ENCODE results near the gene POLDIP3.

POLDIP3 gene, protein sequence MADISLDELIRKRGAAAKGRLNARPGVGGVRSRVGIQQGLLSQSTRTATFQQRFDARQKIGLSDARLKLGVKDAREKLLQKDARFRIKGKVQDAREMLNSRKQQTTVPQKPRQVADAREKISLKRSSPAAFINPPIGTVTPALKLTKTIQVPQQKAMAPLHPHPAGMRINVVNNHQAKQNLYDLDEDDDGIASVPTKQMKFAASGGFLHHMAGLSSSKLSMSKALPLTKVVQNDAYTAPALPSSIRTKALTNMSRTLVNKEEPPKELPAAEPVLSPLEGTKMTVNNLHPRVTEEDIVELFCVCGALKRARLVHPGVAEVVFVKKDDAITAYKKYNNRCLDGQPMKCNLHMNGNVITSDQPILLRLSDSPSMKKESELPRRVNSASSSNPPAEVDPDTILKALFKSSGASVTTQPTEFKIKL

DNA sequence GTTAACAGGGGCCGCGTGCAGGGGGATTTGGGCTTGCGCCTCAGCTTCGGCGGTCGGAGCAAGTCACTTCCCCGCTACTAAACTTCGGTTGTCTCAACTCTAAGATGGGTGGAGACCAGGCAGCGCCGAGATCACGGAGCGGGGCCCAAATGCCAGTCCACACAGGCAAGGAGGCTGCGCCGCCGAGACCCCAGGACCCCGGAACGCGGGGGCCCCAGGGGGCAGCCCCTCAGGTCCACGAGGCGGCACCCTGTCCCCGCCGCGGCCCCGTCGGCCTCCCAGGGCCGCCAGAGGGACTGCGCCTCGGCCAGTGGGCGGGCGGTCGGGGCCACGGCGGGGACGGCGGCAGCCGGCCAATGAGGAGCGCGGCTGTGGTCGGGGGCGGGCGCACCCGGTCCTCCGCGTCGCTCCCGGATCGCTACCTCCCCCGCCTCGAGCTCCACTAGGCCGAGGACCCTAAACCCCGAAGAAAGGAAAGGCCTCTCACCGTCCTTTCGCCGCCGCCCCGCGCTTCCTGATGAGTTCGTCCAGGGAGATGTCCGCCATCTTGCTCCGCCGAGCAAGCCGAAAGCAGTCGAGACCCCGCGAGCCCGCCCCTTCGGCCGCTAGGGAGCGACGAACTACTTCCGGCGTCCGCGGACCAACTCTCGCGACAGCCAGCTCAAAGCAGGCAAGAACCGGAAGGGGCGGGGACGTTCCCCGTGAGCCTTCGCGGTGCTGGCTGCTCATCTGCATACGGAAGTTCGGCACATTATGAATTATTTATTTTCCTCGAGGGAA is at the start of gene POLDIP3:
Gene POLDIP3, minus strand, starts transcription at position 572 of the 780 bp plus-strand sequence. Its CDS starts 26 bp downstream, at position 546.
- Histone ChIP-seq H3K27me3 (ENCODE audit: control insufficient read depth in 2 of 2, insufficient read depth in 2 of 2, low read length in 2 of 2) (no peaks in the 10 kb centered on the region), H3K9me3 (ENCODE audit: control insufficient read depth in 2 of 2, low read length in 2 of 2) (no peaks in the 10 kb centered on the region), H3K36me3 (ENCODE audit: control insufficient read depth in 2 of 2, insufficient read depth in 2 of 2, low read length in 2 of 2) (peaks cover 3 to 9% of the 10 kb centered on the region in 2 donors), H3K4me3 (ENCODE audit: low read length in 2 of 2) (peak within 1 kb of the TSS; percentile 89 to 94), H3K27ac (ENCODE audit: low read depth in 2 of 2, low read length in 2 of 2) (peak within 1 kb of the TSS; percentile 97 to 99), H3K9ac (ENCODE audit: low read depth in 1 of 2, low read length in 2 of 2) (peak within 1 kb of the TSS; percentile 94 to 97), H3K4me1 (ENCODE audit: control insufficient read depth in 2 of 2, insufficient read depth in 2 of 2, low read length in 2 of 2) (peaks cover 22 to 34% of the 10 kb centered on the region in 2 donors)

DNA sequence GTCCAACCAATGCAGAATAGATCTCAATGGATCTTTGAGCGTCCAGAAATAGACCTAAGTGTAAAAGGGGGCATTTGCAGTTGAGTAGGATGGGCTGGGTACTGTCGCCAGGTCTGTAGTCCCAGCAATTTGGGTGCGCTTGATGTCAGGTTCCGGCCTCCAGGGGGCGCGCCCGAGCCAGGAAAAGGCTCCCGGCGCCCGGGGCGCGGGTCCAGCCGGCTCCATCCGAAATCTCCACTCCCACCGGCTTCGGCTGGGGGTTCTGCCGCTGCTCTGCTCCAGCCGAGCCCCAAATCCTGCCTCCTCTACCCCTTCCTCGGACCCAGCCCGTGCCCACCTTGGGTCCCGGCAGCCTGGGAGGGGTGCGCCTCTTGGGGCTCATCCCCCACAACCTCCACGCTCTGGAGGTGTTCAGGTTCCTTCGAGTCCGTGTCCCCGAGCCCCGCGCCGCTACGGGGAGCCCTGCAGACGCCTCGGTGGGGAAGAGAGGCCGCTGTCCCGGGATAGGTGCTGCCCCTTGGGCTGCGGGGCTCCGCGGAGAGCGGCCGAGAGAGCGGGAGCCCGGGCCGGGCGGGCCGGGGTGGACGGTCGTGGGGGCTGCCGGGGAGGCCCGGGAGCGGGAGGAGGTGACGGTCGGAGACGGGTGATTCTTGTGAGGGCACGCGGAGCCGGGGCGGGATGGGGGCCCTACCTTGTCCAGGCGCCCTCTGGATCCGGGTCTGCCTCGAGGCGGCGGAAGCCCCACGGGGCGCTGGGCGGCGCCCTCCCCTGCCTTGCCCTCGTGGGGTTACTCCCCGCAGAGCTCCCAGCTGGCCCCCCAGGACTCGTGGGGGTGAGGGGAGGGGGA is 47.5 kb upstream of the POLDIP3 start:
- Histone ChIP-seq H3K27me3 (ENCODE audit: control insufficient read depth in 2 of 2, insufficient read depth in 2 of 2, low read length in 2 of 2) (peaks cover 0 to 3% of the 10 kb centered on the region in 2 donors), H3K36me3 (ENCODE audit: control insufficient read depth in 2 of 2, insufficient read depth in 2 of 2, low read length in 2 of 2) (no peaks in the 10 kb centered on the region), H3K4me3 (ENCODE audit: low read length in 2 of 2) (peak overlapping the region; percentile 57 to 62), H3K27ac (ENCODE audit: low read depth in 2 of 2, low read length in 2 of 2) (no peak overlapping the region), H3K9me3 (ENCODE audit: control insufficient read depth in 2 of 2, low read length in 2 of 2) (no peaks in the 10 kb centered on the region), H3K4me1 (ENCODE audit: control insufficient read depth in 2 of 2, insufficient read depth in 2 of 2, low read length in 2 of 2) (peaks cover 0 to 3% of the 10 kb centered on the region in 2 donors), H3K9ac (ENCODE audit: low read depth in 1 of 2, low read length in 2 of 2) (peak overlapping the region; percentile 32 to 64)

DNA sequence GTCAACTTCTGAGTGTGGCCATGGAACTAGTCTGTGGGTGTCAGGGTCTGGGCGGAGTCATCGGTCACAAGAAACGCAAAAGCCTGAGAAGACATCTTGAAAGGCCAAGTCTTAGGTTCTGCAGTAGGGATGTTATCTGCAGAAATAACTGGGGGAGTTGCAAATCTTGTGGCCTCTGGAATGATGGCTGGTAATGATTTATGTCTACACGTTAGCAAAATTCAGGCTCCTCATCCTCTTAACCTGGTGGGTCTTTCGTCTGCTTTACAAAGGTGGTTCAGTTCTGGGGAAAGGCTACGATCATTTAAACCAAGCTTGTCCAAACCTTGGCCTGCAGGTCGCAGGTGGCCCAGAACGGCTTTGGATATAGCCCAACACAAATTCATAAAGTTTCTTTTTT is 41.9 kb upstream of the POLDIP3 start:
- H3K9ac ChIP-seq (ENCODE audit: low read depth in 1 of 2, low read length in 2 of 2): no peak overlapping the region
- no peak overlapping the region for H3K4me3 ChIP-seq (ENCODE audit: low read length in 2 of 2)
- H3K9me3 ChIP-seq (ENCODE audit: control insufficient read depth in 2 of 2, low read length in 2 of 2): no peaks in the 10 kb centered on the region
- H3K4me1 ChIP-seq (ENCODE audit: control insufficient read depth in 2 of 2, insufficient read depth in 2 of 2, low read length in 2 of 2): no peaks in the 10 kb centered on the region
- no peaks in the 10 kb centered on the region for H3K27me3 ChIP-seq (ENCODE audit: control insufficient read depth in 2 of 2, insufficient read depth in 2 of 2, low read length in 2 of 2)
- H3K27ac ChIP-seq (ENCODE audit: low read depth in 2 of 2, low read length in 2 of 2): no peak overlapping the region
- no peaks in the 10 kb centered on the region for H3K36me3 ChIP-seq (ENCODE audit: control insufficient read depth in 2 of 2, insufficient read depth in 2 of 2, low read length in 2 of 2)

DNA sequence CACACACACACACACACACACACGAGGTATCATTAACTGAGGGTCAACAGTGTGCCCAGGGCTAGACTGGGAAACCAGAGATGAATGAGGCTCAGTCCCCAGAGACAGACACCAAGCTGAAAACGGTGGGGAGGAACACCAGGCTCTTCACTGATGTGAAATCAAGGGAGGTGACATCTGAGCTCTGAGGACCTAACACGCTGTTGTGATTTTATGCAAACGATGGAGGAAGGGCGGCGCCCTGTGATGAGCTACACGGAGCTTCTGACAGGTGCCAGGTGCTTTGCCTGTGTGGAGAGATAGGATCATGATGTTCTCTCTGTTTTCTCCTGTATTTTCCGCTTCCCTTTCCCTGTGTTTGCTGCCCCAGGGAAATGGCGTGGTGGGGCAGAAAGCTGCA is 41.0 kb upstream of the POLDIP3 start:
- Histone ChIP-seq H3K9me3 (ENCODE audit: control insufficient read depth in 2 of 2, low read length in 2 of 2) (no peaks in the 10 kb centered on the region), H3K36me3 (ENCODE audit: control insufficient read depth in 2 of 2, insufficient read depth in 2 of 2, low read length in 2 of 2) (no peaks in the 10 kb centered on the region), H3K27ac (ENCODE audit: low read depth in 2 of 2, low read length in 2 of 2) (no peak overlapping the region), H3K27me3 (ENCODE audit: control insufficient read depth in 2 of 2, insufficient read depth in 2 of 2, low read length in 2 of 2) (no peaks in the 10 kb centered on the region), H3K4me1 (ENCODE audit: control insufficient read depth in 2 of 2, insufficient read depth in 2 of 2, low read length in 2 of 2) (no peaks in the 10 kb centered on the region), H3K4me3 (ENCODE audit: low read length in 2 of 2) (no peak overlapping the region), H3K9ac (ENCODE audit: low read depth in 1 of 2, low read length in 2 of 2) (no peak overlapping the region)

DNA sequence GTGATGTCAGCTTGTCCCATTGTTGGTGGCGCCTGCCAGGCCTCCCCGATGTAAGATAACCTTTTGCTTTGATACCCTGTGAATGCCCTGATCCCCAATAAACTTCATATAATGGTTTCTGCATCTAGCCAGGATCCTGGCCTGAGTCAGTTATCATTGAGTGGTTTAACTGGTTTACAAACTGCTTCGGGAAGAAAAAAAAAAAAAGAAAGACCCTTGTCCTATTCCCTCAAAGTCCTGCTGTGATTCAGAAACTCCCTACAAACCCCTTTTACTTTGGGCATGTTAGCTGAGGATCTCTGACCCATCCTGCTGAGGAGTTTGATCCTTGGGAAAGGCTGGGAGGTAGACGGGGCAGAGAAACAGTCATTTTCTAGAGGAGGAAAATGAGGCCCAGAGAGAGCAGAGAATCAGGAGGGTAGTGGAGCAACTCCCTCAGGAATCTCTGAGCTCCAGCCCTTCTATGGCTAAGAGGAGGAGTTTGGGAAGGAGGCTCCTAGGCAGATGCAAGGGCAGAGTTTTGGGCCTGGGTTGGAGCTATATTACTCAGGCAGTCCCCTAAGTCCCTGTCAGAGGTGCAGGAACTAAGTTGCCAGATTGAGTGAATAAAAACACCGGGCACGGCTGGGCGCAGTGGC is 39.9 kb upstream of the POLDIP3 start:
- H3K4me3 ChIP-seq (ENCODE audit: low read length in 2 of 2): no peak overlapping the region
- H3K27ac ChIP-seq (ENCODE audit: low read depth in 2 of 2, low read length in 2 of 2): no peak overlapping the region
- no peaks in the 10 kb centered on the region for H3K36me3 ChIP-seq (ENCODE audit: control insufficient read depth in 2 of 2, insufficient read depth in 2 of 2, low read length in 2 of 2)
- no peak overlapping the region for H3K9ac ChIP-seq (ENCODE audit: low read depth in 1 of 2, low read length in 2 of 2)
- no peaks in the 10 kb centered on the region for H3K27me3 ChIP-seq (ENCODE audit: control insufficient read depth in 2 of 2, insufficient read depth in 2 of 2, low read length in 2 of 2)
- no peaks in the 10 kb centered on the region for H3K9me3 ChIP-seq (ENCODE audit: control insufficient read depth in 2 of 2, low read length in 2 of 2)
- peaks cover 0 to 1% of the 10 kb centered on the region in 2 donors for H3K4me1 ChIP-seq (ENCODE audit: control insufficient read depth in 2 of 2, insufficient read depth in 2 of 2, low read length in 2 of 2)

DNA sequence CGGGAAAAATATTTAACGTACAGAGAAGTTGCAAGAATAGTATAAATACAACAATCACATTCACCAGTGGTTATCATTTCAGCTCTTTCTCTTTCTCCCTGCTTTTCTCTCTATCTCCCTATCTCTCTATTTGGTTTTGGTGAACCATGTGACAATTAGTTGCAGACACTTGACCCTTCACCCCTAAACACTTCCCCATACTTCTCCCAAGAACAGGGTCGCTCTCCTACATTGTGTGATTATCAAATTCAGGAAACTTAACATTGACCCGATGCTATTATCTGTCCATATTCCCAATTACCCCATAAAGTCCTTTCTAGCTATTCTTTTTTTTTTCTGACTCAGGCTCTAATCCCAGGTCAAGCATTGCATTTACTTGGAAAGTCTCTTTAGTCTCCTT is 39.3 kb upstream of the POLDIP3 start:
- Histone ChIP-seq H3K9me3 (ENCODE audit: control insufficient read depth in 2 of 2, low read length in 2 of 2) (no peaks in the 10 kb centered on the region), H3K4me3 (ENCODE audit: low read length in 2 of 2) (no peak overlapping the region), H3K36me3 (ENCODE audit: control insufficient read depth in 2 of 2, insufficient read depth in 2 of 2, low read length in 2 of 2) (no peaks in the 10 kb centered on the region), H3K27ac (ENCODE audit: low read depth in 2 of 2, low read length in 2 of 2) (no peak overlapping the region), H3K27me3 (ENCODE audit: control insufficient read depth in 2 of 2, insufficient read depth in 2 of 2, low read length in 2 of 2) (no peaks in the 10 kb centered on the region), H3K4me1 (ENCODE audit: control insufficient read depth in 2 of 2, insufficient read depth in 2 of 2, low read length in 2 of 2) (peaks cover 0 to 3% of the 10 kb centered on the region in 2 donors), H3K9ac (ENCODE audit: low read depth in 1 of 2, low read length in 2 of 2) (no peak overlapping the region)

DNA sequence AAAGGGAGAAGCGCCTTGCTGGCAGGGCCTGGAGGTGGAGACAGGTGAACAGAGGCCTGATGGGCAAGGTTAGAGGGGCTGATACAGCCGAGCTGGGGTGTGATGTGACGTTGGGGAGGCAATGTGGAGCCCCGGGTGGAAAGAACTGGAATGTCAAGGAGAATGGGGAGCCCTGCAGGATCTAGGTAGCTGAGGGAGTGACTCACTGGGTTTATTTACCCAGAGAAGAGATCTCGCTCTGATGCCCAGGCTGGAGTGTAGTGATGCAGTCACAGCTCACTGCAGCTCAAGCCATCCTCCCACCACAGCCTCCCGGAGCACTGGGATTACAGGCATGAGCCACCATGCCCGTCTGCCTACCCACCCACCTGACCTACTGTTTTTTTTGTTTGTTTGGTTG is 36.5 kb upstream of the POLDIP3 start:
- H3K9ac ChIP-seq (ENCODE audit: low read depth in 1 of 2, low read length in 2 of 2): no peak overlapping the region
- H3K27ac ChIP-seq (ENCODE audit: low read depth in 2 of 2, low read length in 2 of 2): no peak overlapping the region
- H3K4me1 ChIP-seq (ENCODE audit: control insufficient read depth in 2 of 2, insufficient read depth in 2 of 2, low read length in 2 of 2): peaks cover 25 to 29% of the 10 kb centered on the region in 2 donors
- H3K9me3 ChIP-seq (ENCODE audit: control insufficient read depth in 2 of 2, low read length in 2 of 2): no peaks in the 10 kb centered on the region
- no peak overlapping the region for H3K4me3 ChIP-seq (ENCODE audit: low read length in 2 of 2)
- no peaks in the 10 kb centered on the region for H3K36me3 ChIP-seq (ENCODE audit: control insufficient read depth in 2 of 2, insufficient read depth in 2 of 2, low read length in 2 of 2)
- H3K27me3 ChIP-seq (ENCODE audit: control insufficient read depth in 2 of 2, insufficient read depth in 2 of 2, low read length in 2 of 2): no peaks in the 10 kb centered on the region

DNA sequence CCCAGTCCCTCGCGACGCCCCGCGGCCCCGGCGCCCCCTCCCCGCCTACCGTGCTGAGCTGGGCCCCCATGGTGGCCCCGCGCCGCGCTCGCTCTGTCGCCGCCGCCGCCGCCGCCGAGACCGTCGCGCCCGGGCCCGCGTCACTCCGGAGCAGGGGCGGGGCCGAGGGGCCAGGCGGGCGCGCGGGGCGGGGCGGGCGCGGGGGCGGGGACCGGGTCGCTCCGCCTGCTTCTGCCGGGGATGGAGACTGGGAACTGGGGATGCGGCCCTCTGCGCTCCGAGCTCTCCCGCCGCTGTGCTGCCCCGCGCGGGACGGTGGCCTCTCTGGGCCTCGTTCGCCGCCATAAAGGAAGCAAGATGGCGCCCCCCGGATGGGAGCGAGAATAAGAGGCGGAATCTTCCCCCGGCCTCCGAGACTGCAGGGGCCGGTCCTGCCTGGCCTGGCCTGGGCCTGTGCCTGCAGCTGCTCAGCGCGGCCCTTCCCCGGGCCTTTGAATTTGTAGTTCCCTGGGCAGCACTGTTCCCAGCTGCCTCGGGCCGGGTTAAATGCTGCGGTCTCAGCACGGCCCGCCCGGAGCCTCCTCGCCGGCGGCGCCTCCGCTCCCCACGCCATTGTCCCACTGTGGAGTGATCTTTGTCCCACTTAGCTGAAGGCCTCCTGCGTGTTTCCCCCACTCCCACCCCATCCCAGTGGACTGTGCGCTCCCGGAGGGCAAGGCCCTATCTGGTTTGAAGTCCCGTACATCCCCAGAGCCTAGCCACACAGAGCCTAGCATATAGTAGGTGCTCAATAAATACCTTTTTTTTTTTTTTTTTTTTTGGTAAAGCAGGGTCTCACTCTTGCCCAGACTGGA is 34.8 kb upstream of the POLDIP3 start, which contains the start of gene CYB5R3:
Gene CYB5R3, minus strand, starts transcription at position 147 of the 854 bp plus-strand sequence. Its CDS starts 77 bp downstream, at position 70.
- Histone ChIP-seq H3K27ac (ENCODE audit: low read depth in 2 of 2, low read length in 2 of 2) (peak within 1 kb of the TSS; percentile 91 to 96), H3K9ac (ENCODE audit: low read depth in 1 of 2, low read length in 2 of 2) (peak within 1 kb of the TSS; percentile 87 to 94), H3K36me3 (ENCODE audit: control insufficient read depth in 2 of 2, insufficient read depth in 2 of 2, low read length in 2 of 2) (no peaks in the 10 kb centered on the region), H3K27me3 (ENCODE audit: control insufficient read depth in 2 of 2, insufficient read depth in 2 of 2, low read length in 2 of 2) (no peaks in the 10 kb centered on the region), H3K4me1 (ENCODE audit: control insufficient read depth in 2 of 2, insufficient read depth in 2 of 2, low read length in 2 of 2) (peaks cover 42 to 46% of the 10 kb centered on the region in 2 donors), H3K9me3 (ENCODE audit: control insufficient read depth in 2 of 2, low read length in 2 of 2) (no peaks in the 10 kb centered on the region), H3K4me3 (ENCODE audit: low read length in 2 of 2) (peak within 1 kb of the TSS; percentile 82 to 93)
